Measurements from ENCODE around the gene GLT8D1. TPM values are rescaled to one million over a fixed set of nuclear protein-coding genes. Genes with fewer than 3 reads are reported as not detected.
A peak's percentile ranks its signal among the peaks of the same experiment; 100 is the strongest.
"Not testable (repeated sequence)": the region's sequence is repeated elsewhere in the genome, so short reads cannot be mapped to it uniquely, and the experiment has no call there.

Gene GLT8D1
- total RNA-seq, 1 donor from 2014 or later, result 49.8 TPM

GRCh38 chr3:52742418-52743041 is 36.9 kb upstream of the GLT8D1 start:
- TF ChIP-seq CTCF (IDR thresholded peaks at IDR 0.05; ENCODE audit: insufficient read depth, low read length, severe bottlenecking), result peak; percentile 50
- H3K27me3 ChIP-seq (ENCODE audit: control insufficient read depth, insufficient read depth, low read length), result no peaks in the 10 kb centered on the region
- H3K4me3 ChIP-seq (ENCODE audit: low read depth, low read length), result no peak overlapping the region
- FAIRE-seq, result no peak
- peaks cover 4% of the 10 kb centered on the region for H3K36me3 ChIP-seq (ENCODE audit: control insufficient read depth, insufficient read depth, low read length)
- DNase-seq (ENCODE audit: low read depth), result peak; percentile 48

- FAIRE-seq, result no peak
- Histone ChIP-seq H3K4me3 (ENCODE audit: low read depth, low read length) (no peak overlapping the region), H3K27me3 (ENCODE audit: control insufficient read depth, insufficient read depth, low read length) (no peaks in the 10 kb centered on the region), H3K36me3 (ENCODE audit: control insufficient read depth, insufficient read depth, low read length) (no peaks in the 10 kb centered on the region)
- no peak for DNase-seq (ENCODE audit: low read depth)
- no peak for TF ChIP-seq CTCF (IDR thresholded peaks at IDR 0.05; ENCODE audit: insufficient read depth, low read length, severe bottlenecking)
Measured at GRCh38 chr3:52739730-52740129, 34.1 kb upstream of the GLT8D1 start.

GRCh38 chr3:52733256-52733891 is 27.8 kb upstream of the GLT8D1 start:
- Histone ChIP-seq H3K4me3 (ENCODE audit: low read depth, low read length) (no peak overlapping the region), H3K27me3 (ENCODE audit: control insufficient read depth, insufficient read depth, low read length) (no peaks in the 10 kb centered on the region), H3K36me3 (ENCODE audit: control insufficient read depth, insufficient read depth, low read length) (peaks cover 4% of the 10 kb centered on the region)
- FAIRE-seq, result no peak
- no peak for DNase-seq (ENCODE audit: low read depth)
- no peak for TF ChIP-seq CTCF (IDR thresholded peaks at IDR 0.05; ENCODE audit: insufficient read depth, low read length, severe bottlenecking)

GRCh38 chr3:52731590-52731989 is 26.0 kb upstream of the GLT8D1 start:
- Histone ChIP-seq H3K4me3 (ENCODE audit: low read depth, low read length) (no peak overlapping the region), H3K27me3 (ENCODE audit: control insufficient read depth, insufficient read depth, low read length) (no peaks in the 10 kb centered on the region), H3K36me3 (ENCODE audit: control insufficient read depth, insufficient read depth, low read length) (peaks cover 4% of the 10 kb centered on the region)
- FAIRE-seq (no peak), DNase-seq (ENCODE audit: low read depth) (no peak)
- no peak for TF ChIP-seq CTCF (IDR thresholded peaks at IDR 0.05; ENCODE audit: insufficient read depth, low read length, severe bottlenecking)

- FAIRE-seq (no peak), DNase-seq (ENCODE audit: low read depth) (no peak)
- no peaks in the 10 kb centered on the region for H3K27me3 ChIP-seq (ENCODE audit: control insufficient read depth, insufficient read depth, low read length)
- no peak for TF ChIP-seq CTCF (IDR thresholded peaks at IDR 0.05; ENCODE audit: insufficient read depth, low read length, severe bottlenecking)
- H3K4me3 ChIP-seq (ENCODE audit: low read depth, low read length), result no peak overlapping the region
- peaks cover 4% of the 10 kb centered on the region for H3K36me3 ChIP-seq (ENCODE audit: control insufficient read depth, insufficient read depth, low read length)
Measured at GRCh38 chr3:52730681-52731080, 25.1 kb upstream of the GLT8D1 start.

- not testable (repeated sequence) for H3K27me3 ChIP-seq (ENCODE audit: control insufficient read depth, insufficient read depth, low read length); DNase-seq (ENCODE audit: low read depth); H3K4me3 ChIP-seq (ENCODE audit: low read depth, low read length); FAIRE-seq; H3K36me3 ChIP-seq (ENCODE audit: control insufficient read depth, insufficient read depth, low read length)
Measured at GRCh38 chr3:52728753-52729152, 23.2 kb upstream of the GLT8D1 start.
